Endothelial cell of umbilical vein (primary cell): ENCODE results near the gene RBM3. TPM values are rescaled to one million over a fixed set of nuclear protein-coding genes. Genes with fewer than 3 reads are reported as not detected.

Experiments
- BruUV-seq: library from RNA; stranded (reverse); fragments of 400-500 nt; replicated peaks from 2 replicates; lab custom pipeline; 2021; lab: Mats Ljungman, UMichigan
- CTCF ChIA-PET: fragments of 300-600, 350-600 bp; sonication (Branson Sonifier 250); formaldehyde crosslinking; loops from one replicate; lab custom pipeline; 2021; ENCODE audit warnings: antibody characterized with exemption, inconsistent platforms; lab: Charles Lee
- POLR2A ChIA-PET: fragments of 300-600, 350-600 bp; sonication (Branson Sonifier 250); formaldehyde crosslinking; loops from one replicate; lab custom pipeline; 2021; ENCODE audit warnings: antibody characterized with exemption, inconsistent platforms; lab: Charles Lee
- DNase-seq: peaks from one replicate; pipeline ENCODE4 v3.0.0-alpha.2; 2011; ENCODE audit warnings: low read depth, low spot score
- FAIRE-seq: peaks from 2 replicates; lab custom pipeline; 2011; peaks lifted over from hg19 to GRCh38; lab: Jason Lieb, UNC
- H2AFZ ChIP-seq: 2 replicates; pipeline ENCODE4 v1.6.0; 2012; ENCODE audit warnings: low read depth, low read length, control low read depth, inconsistent platforms
- H3K27ac ChIP-seq: 2 replicates; pipeline ENCODE4 v1.5.1; 2011; ENCODE audit warnings: low read depth, mild to moderate bottlenecking, control low read depth, low read length, moderate library complexity; ENCODE audit not compliant: insufficient read depth
- H3K27me3 ChIP-seq, 2 experiments: 2 replicates each; pipeline versions ENCODE4 v1.6.0 to v1.6.1; 2011; ENCODE audit warnings: low read length in 2 of 2, mixed read lengths in 1 of 2; ENCODE audit not compliant: control insufficient read depth in 2 of 2, insufficient read depth in 2 of 2
- H3K36me3 ChIP-seq, 2 experiments: 2 replicates in 1 of 2; 3 replicates in 1 of 2; pipeline ENCODE4 v1.5.1; 2011; ENCODE audit warnings: low read length in 2 of 2, mild to moderate bottlenecking in 1 of 2, moderate library complexity in 1 of 2; ENCODE audit not compliant: control insufficient read depth in 2 of 2, insufficient read depth in 2 of 2; ENCODE audit errors: extremely low read depth in 1 of 2
- H3K4me1 ChIP-seq: 3 replicates; pipeline ENCODE4 v1.5.1; 2011; ENCODE audit warnings: mild to moderate bottlenecking, low read length; ENCODE audit not compliant: control insufficient read depth, insufficient read depth; ENCODE audit errors: extremely low read depth
- H3K4me2 ChIP-seq: 2 replicates; pipeline ENCODE4 v1.6.1; 2011; ENCODE audit warnings: low read length, control low read depth, mixed read lengths; ENCODE audit not compliant: insufficient read depth
- H3K4me3 ChIP-seq, 3 experiments: fragments of 200-600 bp in 1 of 3; sonication (generic), shearing (Covaris generic) in 1 of 3; replicated peaks in 1 of 3; 2 replicates each; pipeline ENCODE4 v1.5.1; 2011 to 2016; ENCODE audit warnings: control low read depth in 3 of 3, low read length in 3 of 3, mild to moderate bottlenecking in 2 of 3, inconsistent platforms in 1 of 3, low read depth in 1 of 3, moderate library complexity in 1 of 3; ENCODE audit not compliant: insufficient read depth in 1 of 3
- H3K79me2 ChIP-seq: 2 replicates; pipeline ENCODE4 v1.6.0; 2012; ENCODE audit warnings: low read length, inconsistent platforms; ENCODE audit not compliant: control insufficient read depth, insufficient read depth
- H3K9ac ChIP-seq: replicated peaks from 2 replicates; pipeline ENCODE3; 2011; ENCODE audit warnings: low read length, control low read depth; ENCODE audit not compliant: insufficient read depth; ENCODE audit errors: extremely low read depth
- H3K9me1 ChIP-seq: replicated peaks from 3 replicates; pipeline ENCODE4 v1.6.0; 2011; ENCODE audit warnings: mild to moderate bottlenecking, low read length; ENCODE audit not compliant: control insufficient read depth, insufficient read depth; ENCODE audit errors: extremely low read depth
- H3K9me3 ChIP-seq: replicated peaks from 2 replicates; pipeline ENCODE4 v1.5.1; 2012; ENCODE audit warnings: low read length, inconsistent platforms; ENCODE audit not compliant: control insufficient read depth, insufficient read depth
- H4K20me1 ChIP-seq: replicated peaks from 2 replicates; pipeline ENCODE3; 2011; ENCODE audit warnings: mild to moderate bottlenecking, low read length; ENCODE audit not compliant: control insufficient read depth, insufficient read depth; ENCODE audit errors: extremely low read depth
- CTCF ChIP-seq, 2 donors: IDR thresholded peaks; 1 replicate in 1 of 2; 2 replicates in 1 of 2; pipeline ENCODE4 v1.5.1; 2011; ENCODE audit warnings: low read length in 2 of 2, mild to moderate bottlenecking in 2 of 2, moderate library complexity in 2 of 2, control low read depth in 1 of 2, inconsistent platforms in 1 of 2, low read depth in 1 of 2; ENCODE audit not compliant: insufficient read depth in 1 of 2; ENCODE audit errors: extremely low read depth in 1 of 2
- GATA2 ChIP-seq: IDR thresholded peaks from 2 replicates; pipeline ENCODE4 v1.7.0; 2011; ENCODE audit warnings: low read depth, mild to moderate bottlenecking, moderate library complexity, mixed read lengths, low read length; ENCODE audit not compliant: insufficient read length, insufficient read depth
- dilution Hi-C: fragments of 300-500 bp; cut with MboI; formaldehyde crosslinking; loops from one replicate; pipeline ENCODE4 v1.15.0; 2019; ENCODE audit warnings: low sequenced_read_pairs; ENCODE audit not compliant: extremely low pct_ligation_motif_present
- intact Hi-C: fragments of 100-400 bp; cut with micrococcal nuclease; formaldehyde crosslinking; loops from one replicate; pipeline ENCODE4 v1.10.0; 2022
- polyA plus RNA-seq, 4 experiments: library from polyadenylated mRNA; depleted of rRNA in 3 of 4; stranded (reverse) in 3 of 4; unstranded in 1 of 4; fragments of >200 nt; gene quantifications; 2 replicates each; pipeline versions ENCODE4 v1.2.1 to v1.2.3, GENCODE V29; 2011 to 2012; ENCODE audit warnings: missing spikeins in 1 of 4
- total RNA-seq: library from RNA; stranded (reverse); gene quantifications from 2 replicates; pipeline ENCODE4 v1.2.3, GENCODE V29; 2021

The RBM3 gene
- total and polyA plus RNA-seq, 2 donors (not counting 3 experiments of a cell fraction or from before 2014, with no cell fraction given) = 313 to 477 TPM

DNA sequence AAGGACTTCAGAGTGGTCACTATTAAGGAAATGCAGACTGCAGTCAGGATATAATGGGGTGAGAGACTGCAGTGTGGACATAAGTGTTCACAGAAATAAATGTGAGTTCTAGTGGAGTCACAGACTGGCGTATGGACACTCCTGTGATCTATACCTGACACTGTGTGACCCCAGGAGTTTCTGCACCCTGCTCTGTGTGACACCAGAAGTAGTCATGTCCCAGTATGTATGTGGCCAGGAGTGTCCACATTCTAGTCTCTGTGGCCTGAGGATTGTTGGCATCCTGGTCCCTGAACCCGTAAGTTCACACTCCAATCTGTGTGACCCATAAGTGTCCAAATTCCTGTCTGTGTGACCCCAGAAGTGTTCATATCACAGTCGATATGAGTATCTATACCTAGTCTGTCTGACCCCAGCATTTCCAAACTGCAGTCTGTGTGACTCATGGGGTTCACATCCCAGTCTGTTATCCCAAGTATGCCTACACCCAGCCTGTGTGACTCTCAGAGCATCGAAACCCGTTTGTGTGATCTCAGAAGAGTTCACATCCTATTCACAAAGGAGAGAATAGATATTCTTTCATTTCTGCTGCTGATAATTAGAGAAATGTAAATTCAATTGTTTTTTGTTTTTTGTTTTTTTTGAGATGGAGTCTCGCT, 39.3 kb downstream of the RBM3 start:
- FAIRE-seq = no peak

More for the DNA sequence above, 39.3 kb downstream of the RBM3 start:
- no peak overlapping the region for H2AFZ ChIP-seq
- TF ChIP-seq GATA2 (no peak), CTCF (IDR thresholded peaks at IDR 0.05; ENCODE audit: extremely low read depth in 1 of 2, insufficient read depth in 1 of 2, low read depth in 1 of 2, low read length in 2 of 2) (no peak)
- no peaks in the 10 kb centered on the region for H3K4me1 ChIP-seq
- H3K4me2 ChIP-seq = no peak overlapping the region
- dilution Hi-C loops = no loop called here
- no peaks in the 10 kb centered on the region for H3K9me3 ChIP-seq
- H3K79me2 ChIP-seq = no peaks in the 10 kb centered on the region
- H3K4me3 ChIP-seq = no peak overlapping the region
- POLR2A ChIA-PET = no interaction called here
- H3K27ac ChIP-seq = no peak overlapping the region
- CTCF ChIA-PET = no interaction called here
- no TSS peak for BruUV-seq
- H3K36me3 ChIP-seq = no peaks in the 10 kb centered on the region
- intact Hi-C loops = no loop called here
- no peaks in the 10 kb centered on the region for H3K27me3 ChIP-seq
- H3K9me1 ChIP-seq = no peaks in the 10 kb centered on the region
- no peak for DNase-seq
- H4K20me1 ChIP-seq = no peaks in the 10 kb centered on the region
- H3K9ac ChIP-seq = no peak overlapping the region
